Ishikawa (cell line): ENCODE results near the gene PCGF2.

Source experiments
- CEBPB ChIP-seq: IDR thresholded peaks from 2 replicates; pipeline ENCODE4 v1.6.1; 2012
- CREB1 ChIP-seq: IDR thresholded peaks from 2 replicates; pipeline ENCODE4 v1.6.1; 2012; ENCODE audit warnings: low read depth
- EGR1 ChIP-seq: IDR thresholded peaks from 2 replicates; pipeline ENCODE4 v1.6.1; 2012
- EP300 ChIP-seq: IDR thresholded peaks from 2 replicates; pipeline ENCODE4 v1.6.1; 2012; ENCODE audit warnings: borderline replicate concordance
- FOXM1 ChIP-seq: IDR thresholded peaks from 2 replicates; pipeline ENCODE4 v1.6.1; 2012; ENCODE audit warnings: low read depth, borderline replicate concordance
- NFIC ChIP-seq: IDR thresholded peaks from 2 replicates; pipeline ENCODE4 v1.6.1; 2012
- RAD21 ChIP-seq: IDR thresholded peaks from 2 replicates; pipeline ENCODE4 v1.6.1; 2012; ENCODE audit warnings: low read depth
- TAF1 ChIP-seq: IDR thresholded peaks from 2 replicates; pipeline ENCODE4 v1.6.1; 2012; ENCODE audit warnings: low read depth, mild to moderate bottlenecking
- TCF12 ChIP-seq: IDR thresholded peaks from 2 replicates; pipeline ENCODE4 v1.6.1; 2012; ENCODE audit warnings: low read depth
- TEAD4 ChIP-seq: IDR thresholded peaks from 2 replicates; pipeline ENCODE4 v1.6.1; 2012
- YY1 ChIP-seq: IDR thresholded peaks from 2 replicates; pipeline ENCODE4 v1.6.1; 2012; ENCODE audit warnings: low read depth
- ZBTB7A ChIP-seq: IDR thresholded peaks from 2 replicates; pipeline ENCODE4 v1.6.1; 2012; ENCODE audit warnings: low read depth
- TF ChIP-seq, protein P1 (sequence below): IDR thresholded peaks from 2 replicates; pipeline ENCODE4 v1.6.1; 2012
- TF ChIP-seq, protein P2 (sequence below): IDR thresholded peaks from 2 replicates; pipeline ENCODE4 v1.6.1; 2012; ENCODE audit warnings: low read depth, mild to moderate bottlenecking
- TF ChIP-seq, protein P3 (sequence below): IDR thresholded peaks from 2 replicates; pipeline ENCODE4 v1.6.1; 2012

Gene PCGF2

DNA sequence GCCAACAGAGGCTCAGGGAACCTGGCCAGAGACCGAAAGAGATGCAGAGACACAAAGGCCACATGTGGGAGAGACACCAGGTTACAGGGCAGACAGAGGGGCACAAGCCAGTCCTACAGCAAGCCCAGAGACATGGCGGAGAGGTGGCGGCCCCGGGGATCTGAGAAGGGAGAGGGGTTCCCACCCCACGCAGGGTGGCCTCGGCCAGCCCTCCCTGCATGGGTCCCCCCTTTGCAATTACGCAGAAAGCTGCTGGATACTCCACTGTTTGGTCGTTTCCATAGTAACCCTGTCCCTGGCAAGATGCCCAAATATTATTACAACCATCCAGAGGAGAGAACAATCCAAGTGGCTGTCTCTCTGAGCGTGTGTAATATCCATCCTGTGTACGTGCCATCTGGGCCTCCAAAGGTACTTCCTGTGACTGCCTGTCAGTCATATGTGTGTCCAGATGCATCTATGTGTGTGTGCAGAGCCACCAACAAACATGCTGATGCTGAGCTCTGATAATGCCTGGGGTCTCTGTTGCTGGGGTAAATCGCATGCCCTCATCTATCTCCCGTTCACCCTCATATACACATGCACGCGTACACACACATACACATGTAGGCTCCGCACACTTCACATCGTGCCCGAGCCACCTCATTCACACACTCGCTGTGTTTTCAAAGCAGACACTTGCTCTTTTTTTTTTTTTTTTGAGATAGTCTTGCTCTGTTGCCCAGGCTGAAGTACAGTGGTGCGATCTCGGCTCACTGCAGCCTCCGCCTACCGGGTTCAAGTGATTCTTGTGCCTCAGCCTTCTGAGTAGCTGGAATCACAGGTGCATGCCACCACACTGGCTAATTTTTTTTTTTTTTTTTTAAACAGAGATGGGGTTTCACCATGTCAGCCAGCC, 5.5 kb downstream of the PCGF2 start:
- TF ChIP-seq, protein P1, sequence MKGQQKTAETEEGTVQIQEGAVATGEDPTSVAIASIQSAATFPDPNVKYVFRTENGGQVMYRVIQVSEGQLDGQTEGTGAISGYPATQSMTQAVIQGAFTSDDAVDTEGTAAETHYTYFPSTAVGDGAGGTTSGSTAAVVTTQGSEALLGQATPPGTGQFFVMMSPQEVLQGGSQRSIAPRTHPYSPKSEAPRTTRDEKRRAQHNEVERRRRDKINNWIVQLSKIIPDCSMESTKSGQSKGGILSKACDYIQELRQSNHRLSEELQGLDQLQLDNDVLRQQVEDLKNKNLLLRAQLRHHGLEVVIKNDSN = no peak
- TF ChIP-seq EP300 (no peak), ZBTB7A (no peak), TEAD4 (no peak), TAF1 (no peak), FOXM1 (no peak), EGR1 (no peak), CEBPB (no peak), YY1 (no peak), CREB1 (no peak), RAD21 (no peak), TCF12 (no peak), NFIC (no peak)
- TF ChIP-seq, protein P2, sequence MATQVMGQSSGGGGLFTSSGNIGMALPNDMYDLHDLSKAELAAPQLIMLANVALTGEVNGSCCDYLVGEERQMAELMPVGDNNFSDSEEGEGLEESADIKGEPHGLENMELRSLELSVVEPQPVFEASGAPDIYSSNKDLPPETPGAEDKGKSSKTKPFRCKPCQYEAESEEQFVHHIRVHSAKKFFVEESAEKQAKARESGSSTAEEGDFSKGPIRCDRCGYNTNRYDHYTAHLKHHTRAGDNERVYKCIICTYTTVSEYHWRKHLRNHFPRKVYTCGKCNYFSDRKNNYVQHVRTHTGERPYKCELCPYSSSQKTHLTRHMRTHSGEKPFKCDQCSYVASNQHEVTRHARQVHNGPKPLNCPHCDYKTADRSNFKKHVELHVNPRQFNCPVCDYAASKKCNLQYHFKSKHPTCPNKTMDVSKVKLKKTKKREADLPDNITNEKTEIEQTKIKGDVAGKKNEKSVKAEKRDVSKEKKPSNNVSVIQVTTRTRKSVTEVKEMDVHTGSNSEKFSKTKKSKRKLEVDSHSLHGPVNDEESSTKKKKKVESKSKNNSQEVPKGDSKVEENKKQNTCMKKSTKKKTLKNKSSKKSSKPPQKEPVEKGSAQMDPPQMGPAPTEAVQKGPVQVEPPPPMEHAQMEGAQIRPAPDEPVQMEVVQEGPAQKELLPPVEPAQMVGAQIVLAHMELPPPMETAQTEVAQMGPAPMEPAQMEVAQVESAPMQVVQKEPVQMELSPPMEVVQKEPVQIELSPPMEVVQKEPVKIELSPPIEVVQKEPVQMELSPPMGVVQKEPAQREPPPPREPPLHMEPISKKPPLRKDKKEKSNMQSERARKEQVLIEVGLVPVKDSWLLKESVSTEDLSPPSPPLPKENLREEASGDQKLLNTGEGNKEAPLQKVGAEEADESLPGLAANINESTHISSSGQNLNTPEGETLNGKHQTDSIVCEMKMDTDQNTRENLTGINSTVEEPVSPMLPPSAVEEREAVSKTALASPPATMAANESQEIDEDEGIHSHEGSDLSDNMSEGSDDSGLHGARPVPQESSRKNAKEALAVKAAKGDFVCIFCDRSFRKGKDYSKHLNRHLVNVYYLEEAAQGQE = no peak
- TF ChIP-seq, protein P3, sequence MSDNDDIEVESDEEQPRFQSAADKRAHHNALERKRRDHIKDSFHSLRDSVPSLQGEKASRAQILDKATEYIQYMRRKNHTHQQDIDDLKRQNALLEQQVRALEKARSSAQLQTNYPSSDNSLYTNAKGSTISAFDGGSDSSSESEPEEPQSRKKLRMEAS = no peak

DNA sequence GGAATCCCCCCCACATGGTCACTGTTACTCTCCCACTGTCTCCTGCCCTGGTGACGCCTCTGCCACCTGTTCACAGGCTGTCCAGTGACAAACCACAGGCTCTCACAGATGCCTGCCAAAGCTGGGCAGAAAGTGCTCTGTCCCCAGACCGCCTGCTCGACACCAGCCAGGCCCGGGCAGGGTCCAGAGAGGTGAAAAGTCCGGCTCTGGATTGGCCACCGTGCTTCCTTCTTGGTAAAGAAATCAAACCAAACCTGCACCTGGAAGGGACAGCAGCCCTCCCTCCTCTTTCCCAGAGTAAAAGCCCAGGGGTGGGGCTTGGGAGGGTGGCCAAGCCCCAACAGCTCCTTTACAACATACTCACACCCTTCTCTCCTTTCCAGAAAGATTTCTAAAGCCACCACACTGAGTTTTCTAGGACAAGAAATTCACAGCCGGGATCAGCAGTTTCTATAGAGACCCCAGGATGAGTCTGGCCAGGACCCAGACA, 6.2 kb downstream of the PCGF2 start:
- TF ChIP-seq EP300 (no peak), CEBPB (no peak), EGR1 (no peak), ZBTB7A (no peak), NFIC (no peak), TCF12 (no peak), YY1 (no peak), TAF1 (no peak), TEAD4 (no peak), CREB1 (no peak), RAD21 (no peak), FOXM1 (no peak)
- TF ChIP-seq, protein P1 = no peak
- TF ChIP-seq, protein P3 = no peak
- TF ChIP-seq, protein P2 = no peak

DNA sequence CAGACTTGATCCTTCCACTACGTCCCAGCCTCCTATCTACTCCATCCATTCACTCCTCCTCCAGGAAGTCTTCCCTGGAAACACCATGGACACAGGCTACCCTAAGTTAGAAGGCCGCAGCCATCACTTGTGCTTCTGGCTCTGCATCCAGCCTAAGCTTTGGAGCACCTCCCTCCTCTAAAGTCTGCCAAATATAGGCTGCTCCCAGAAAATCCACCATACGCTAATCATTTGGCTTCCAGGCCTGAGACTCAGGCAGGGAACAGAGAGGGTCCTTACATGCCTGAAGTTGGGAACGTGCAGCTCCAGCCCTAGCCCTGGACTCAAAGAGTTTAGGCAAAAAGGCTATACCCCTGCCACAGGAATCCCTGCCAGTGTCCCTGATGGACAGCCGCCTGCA, 6.7 kb downstream of the PCGF2 start:
- TF ChIP-seq CREB1 = no peak
- no peak for TF ChIP-seq FOXM1
- no peak for TF ChIP-seq CEBPB
- no peak for TF ChIP-seq YY1
- TF ChIP-seq, protein P1 = no peak
- no peak for TF ChIP-seq ZBTB7A
- no peak for TF ChIP-seq RAD21
- TF ChIP-seq TAF1 = no peak
- no peak for TF ChIP-seq TCF12
- no peak for TF ChIP-seq TEAD4
- TF ChIP-seq, protein P2 = no peak
- no peak for TF ChIP-seq EP300
- TF ChIP-seq, protein P3 = no peak
- no peak for TF ChIP-seq EGR1
- no peak for TF ChIP-seq NFIC
